SK-N-SH treated with all-trans-retinoic acid at 6 μM for 48 hours (cell line): ENCODE data around the gene CAMKMT.

ENCODE experiments used
- ARNTL ChIP-seq: fragments of 450-650 bp; formaldehyde crosslinking; IDR thresholded peaks from 2 replicates; pipeline ENCODE4 v1.5.0; 2020; ENCODE audit warnings: low read depth, mild to moderate bottlenecking, moderate library complexity, borderline replicate concordance
- ESRRG ChIP-seq: fragments of 250-450 bp; sonication (Bioruptor Pico); IDR thresholded peaks from 2 replicates; pipeline ENCODE4 v1.6.1; 2021; ENCODE audit warnings: mild to moderate bottlenecking
- ISL1 ChIP-seq: fragments of 250-450 bp; sonication (Bioruptor Pico); IDR thresholded peaks from 2 replicates; pipeline ENCODE4 v2.1.2; 2022; ENCODE audit warnings: mild to moderate bottlenecking, moderate library complexity
- ZC3H10 ChIP-seq: fragments of 250-450 bp; sonication (Bioruptor Pico); IDR thresholded peaks from 2 replicates; pipeline ENCODE4 v1.5.1; 2021; ENCODE audit warnings: mild to moderate bottlenecking, moderate library complexity
- ZFP30 ChIP-seq: fragments of 450-650 bp; formaldehyde crosslinking; IDR thresholded peaks from 2 replicates; pipeline ENCODE4 v1.5.0; 2022; ENCODE audit warnings: mild to moderate bottlenecking, moderate library complexity
- ZNF8 ChIP-seq: fragments of 450-650 bp; formaldehyde crosslinking; IDR thresholded peaks from 2 replicates; pipeline ENCODE4 v1.5.0; 2020; ENCODE audit warnings: mild to moderate bottlenecking, moderate library complexity
- TF ChIP-seq, protein P1 (sequence below): fragments of 250-450 bp; sonication (Bioruptor Pico); IDR thresholded peaks from 2 replicates; pipeline ENCODE4 v1.5.0; 2020; ENCODE audit warnings: mild to moderate bottlenecking, moderate library complexity
- TF ChIP-seq, protein P2 (sequence below): fragments of 250-450 bp; sonication (Bioruptor Pico); IDR thresholded peaks from 2 replicates; pipeline ENCODE4 v1.8.0; 2020; ENCODE audit warnings: mild to moderate bottlenecking, moderate library complexity, borderline replicate concordance
- TF ChIP-seq, protein P3 (sequence below): fragments of 250-450 bp; sonication (Bioruptor Pico); IDR thresholded peaks from 2 replicates; pipeline ENCODE4 v1.5.1; 2020; ENCODE audit warnings: low read depth, mild to moderate bottlenecking, moderate library complexity

DNA sequence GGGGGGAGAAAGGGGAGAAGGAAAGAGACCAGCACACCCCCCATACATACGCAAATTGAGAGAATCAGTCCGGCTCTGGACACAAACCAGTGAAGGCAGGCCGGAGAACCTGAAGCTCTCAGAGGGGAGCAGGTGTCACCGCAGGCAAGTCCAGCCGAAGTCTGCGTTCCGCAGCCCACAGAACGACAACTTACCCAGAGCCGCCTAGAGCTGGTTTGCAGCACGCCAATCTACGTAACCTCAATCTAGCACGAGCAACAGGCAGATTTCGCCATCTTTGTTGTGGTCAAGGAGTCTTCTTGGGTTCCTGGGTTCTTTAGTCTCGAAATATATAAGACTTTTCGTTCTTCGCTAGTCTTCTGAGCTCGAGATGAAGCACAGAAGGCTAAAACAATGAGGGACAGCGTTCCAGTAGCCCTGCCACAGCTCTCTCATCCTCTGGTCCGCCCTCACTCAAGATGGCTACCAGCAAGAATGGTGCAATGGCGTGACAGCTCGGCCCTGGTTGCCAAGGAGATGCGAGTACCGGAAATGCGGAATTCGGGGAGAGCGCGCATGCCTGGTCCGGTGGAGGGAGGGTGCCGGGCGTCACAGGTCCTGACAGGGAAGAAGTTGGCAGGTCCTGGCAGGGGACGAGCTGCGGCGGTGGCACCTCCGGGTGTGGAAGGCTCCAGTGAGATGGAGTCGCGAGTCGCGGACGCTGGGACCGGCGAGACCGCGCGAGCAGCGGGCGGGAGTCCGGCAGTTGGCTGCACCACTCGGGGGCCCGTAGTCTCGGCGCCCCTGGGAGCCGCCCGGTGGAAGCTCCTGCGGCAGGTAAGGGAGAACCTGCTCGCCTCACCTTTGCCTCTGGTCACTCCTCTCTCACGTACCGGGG lies at the start of gene CAMKMT, which contains the start of gene PREPL:
- TF ChIP-seq, protein P1, sequence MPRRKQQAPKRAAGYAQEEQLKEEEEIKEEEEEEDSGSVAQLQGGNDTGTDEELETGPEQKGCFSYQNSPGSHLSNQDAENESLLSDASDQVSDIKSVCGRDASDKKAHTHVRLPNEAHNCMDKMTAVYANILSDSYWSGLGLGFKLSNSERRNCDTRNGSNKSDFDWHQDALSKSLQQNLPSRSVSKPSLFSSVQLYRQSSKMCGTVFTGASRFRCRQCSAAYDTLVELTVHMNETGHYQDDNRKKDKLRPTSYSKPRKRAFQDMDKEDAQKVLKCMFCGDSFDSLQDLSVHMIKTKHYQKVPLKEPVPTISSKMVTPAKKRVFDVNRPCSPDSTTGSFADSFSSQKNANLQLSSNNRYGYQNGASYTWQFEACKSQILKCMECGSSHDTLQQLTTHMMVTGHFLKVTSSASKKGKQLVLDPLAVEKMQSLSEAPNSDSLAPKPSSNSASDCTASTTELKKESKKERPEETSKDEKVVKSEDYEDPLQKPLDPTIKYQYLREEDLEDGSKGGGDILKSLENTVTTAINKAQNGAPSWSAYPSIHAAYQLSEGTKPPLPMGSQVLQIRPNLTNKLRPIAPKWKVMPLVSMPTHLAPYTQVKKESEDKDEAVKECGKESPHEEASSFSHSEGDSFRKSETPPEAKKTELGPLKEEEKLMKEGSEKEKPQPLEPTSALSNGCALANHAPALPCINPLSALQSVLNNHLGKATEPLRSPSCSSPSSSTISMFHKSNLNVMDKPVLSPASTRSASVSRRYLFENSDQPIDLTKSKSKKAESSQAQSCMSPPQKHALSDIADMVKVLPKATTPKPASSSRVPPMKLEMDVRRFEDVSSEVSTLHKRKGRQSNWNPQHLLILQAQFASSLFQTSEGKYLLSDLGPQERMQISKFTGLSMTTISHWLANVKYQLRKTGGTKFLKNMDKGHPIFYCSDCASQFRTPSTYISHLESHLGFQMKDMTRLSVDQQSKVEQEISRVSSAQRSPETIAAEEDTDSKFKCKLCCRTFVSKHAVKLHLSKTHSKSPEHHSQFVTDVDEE (CRISPR knock-in tag): peak; percentile 92
- TF ChIP-seq ISL1: no peak
- no peak for TF ChIP-seq ZC3H10 (CRISPR knock-in tag)
- TF ChIP-seq, protein P2, sequence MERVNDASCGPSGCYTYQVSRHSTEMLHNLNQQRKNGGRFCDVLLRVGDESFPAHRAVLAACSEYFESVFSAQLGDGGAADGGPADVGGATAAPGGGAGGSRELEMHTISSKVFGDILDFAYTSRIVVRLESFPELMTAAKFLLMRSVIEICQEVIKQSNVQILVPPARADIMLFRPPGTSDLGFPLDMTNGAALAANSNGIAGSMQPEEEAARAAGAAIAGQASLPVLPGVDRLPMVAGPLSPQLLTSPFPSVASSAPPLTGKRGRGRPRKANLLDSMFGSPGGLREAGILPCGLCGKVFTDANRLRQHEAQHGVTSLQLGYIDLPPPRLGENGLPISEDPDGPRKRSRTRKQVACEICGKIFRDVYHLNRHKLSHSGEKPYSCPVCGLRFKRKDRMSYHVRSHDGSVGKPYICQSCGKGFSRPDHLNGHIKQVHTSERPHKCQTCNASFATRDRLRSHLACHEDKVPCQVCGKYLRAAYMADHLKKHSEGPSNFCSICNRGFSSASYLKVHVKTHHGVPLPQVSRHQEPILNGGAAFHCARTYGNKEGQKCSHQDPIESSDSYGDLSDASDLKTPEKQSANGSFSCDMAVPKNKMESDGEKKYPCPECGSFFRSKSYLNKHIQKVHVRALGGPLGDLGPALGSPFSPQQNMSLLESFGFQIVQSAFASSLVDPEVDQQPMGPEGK (CRISPR knock-in tag): no peak
- TF ChIP-seq ZNF8 (CRISPR knock-in tag): 0 out of 2 replicates have a peak, but pooled peaks have one; percentile 37
- no peak for TF ChIP-seq ZFP30 (CRISPR knock-in tag)
- no peak for TF ChIP-seq ESRRG (CRISPR knock-in tag)
- TF ChIP-seq ARNTL: no peak
- TF ChIP-seq, protein P3, sequence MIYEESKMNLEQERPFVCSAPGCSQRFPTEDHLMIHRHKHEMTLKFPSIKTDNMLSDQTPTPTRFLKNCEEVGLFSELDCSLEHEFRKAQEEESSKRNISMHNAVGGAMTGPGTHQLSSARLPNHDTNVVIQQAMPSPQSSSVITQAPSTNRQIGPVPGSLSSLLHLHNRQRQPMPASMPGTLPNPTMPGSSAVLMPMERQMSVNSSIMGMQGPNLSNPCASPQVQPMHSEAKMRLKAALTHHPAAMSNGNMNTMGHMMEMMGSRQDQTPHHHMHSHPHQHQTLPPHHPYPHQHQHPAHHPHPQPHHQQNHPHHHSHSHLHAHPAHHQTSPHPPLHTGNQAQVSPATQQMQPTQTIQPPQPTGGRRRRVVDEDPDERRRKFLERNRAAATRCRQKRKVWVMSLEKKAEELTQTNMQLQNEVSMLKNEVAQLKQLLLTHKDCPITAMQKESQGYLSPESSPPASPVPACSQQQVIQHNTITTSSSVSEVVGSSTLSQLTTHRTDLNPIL (CRISPR knock-in tag): no peak
